ENCODE measurements around the gene SAV1.

GRCh38 chr14:50659327-50659974 lies 8.7 kb downstream of the SAV1 start:
- no peak for TF ChIP-seq POLR2A (IDR thresholded peaks at IDR 0.05)
- TF ChIP-seq, protein P1, sequence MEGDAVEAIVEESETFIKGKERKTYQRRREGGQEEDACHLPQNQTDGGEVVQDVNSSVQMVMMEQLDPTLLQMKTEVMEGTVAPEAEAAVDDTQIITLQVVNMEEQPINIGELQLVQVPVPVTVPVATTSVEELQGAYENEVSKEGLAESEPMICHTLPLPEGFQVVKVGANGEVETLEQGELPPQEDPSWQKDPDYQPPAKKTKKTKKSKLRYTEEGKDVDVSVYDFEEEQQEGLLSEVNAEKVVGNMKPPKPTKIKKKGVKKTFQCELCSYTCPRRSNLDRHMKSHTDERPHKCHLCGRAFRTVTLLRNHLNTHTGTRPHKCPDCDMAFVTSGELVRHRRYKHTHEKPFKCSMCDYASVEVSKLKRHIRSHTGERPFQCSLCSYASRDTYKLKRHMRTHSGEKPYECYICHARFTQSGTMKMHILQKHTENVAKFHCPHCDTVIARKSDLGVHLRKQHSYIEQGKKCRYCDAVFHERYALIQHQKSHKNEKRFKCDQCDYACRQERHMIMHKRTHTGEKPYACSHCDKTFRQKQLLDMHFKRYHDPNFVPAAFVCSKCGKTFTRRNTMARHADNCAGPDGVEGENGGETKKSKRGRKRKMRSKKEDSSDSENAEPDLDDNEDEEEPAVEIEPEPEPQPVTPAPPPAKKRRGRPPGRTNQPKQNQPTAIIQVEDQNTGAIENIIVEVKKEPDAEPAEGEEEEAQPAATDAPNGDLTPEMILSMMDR (IDR thresholded peaks at IDR 0.05): no peak
